Limb (tissue), 2 donors: Measurements from ENCODE around the gene EXOG.
A peak's percentile ranks its signal among the peaks of the same experiment; 100 is the strongest.

ENCODE experiments used
- DNase-seq, 2 donors: peaks; one replicate each; pipeline ENCODE4 v3.0.0-alpha.2; 2016; ENCODE audit errors: extremely low spot score in 2 of 2

The EXOG gene

DNA sequence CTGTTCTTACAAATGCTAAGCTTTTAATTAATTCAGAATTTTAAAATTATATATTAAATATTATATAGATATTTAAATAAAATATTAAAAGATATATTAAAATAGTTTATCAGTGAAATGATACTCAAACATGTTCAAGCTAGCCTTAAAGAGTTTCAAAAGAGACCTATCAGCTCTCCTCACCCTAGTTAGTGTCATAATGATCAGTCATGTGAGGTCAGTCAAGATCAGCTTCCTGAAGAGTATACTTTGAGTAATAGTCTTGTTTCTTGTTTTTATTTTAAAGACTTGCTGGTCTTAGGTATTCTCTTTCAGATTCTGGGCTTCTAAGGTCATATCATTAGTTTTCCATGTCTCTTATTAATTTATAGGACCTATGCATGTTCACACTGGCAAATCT is 14.5 kb downstream of the EXOG start:
- no peak for DNase-seq

DNA sequence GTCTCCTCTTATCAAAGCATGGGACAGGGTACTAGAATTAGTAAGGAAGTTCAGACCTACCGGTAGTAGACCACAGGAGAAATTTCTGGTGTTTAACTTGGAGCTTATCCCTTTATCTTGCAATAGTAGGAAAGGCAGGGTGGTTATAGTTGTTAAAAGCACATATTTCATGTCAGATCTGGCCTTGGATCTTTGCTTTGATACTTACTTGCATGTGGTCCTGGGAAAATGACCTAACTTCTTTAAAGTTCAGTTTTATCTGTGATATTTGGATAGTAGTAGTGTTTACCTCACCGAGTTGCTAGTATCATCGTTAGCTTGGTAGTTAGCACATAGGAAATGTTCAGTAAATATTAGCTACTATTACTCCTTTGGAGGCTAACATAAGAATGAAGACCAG is 15.4 kb downstream of the EXOG start:
- no peak for DNase-seq

DNA sequence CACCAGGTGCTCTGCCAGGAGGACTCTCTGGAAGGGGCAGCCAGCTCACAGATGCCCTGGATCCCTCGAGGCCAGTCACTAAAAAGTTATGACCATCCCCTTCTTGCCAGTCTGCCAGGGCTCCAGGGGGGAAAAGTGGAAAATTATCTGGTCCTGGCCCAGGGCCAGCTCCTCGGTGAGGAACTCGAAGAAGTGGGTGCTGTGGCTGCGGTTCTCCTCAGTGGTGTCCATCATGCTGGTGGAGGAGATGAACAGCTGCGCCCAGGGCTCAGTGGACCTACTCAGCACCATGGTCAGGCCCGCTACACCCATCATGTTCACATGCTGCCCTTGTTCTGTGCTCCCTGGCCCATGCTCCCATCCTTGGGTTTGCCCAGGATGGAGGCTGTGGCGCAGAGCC is 19.2 kb downstream of the EXOG start:
- DNase-seq: no peak

DNA sequence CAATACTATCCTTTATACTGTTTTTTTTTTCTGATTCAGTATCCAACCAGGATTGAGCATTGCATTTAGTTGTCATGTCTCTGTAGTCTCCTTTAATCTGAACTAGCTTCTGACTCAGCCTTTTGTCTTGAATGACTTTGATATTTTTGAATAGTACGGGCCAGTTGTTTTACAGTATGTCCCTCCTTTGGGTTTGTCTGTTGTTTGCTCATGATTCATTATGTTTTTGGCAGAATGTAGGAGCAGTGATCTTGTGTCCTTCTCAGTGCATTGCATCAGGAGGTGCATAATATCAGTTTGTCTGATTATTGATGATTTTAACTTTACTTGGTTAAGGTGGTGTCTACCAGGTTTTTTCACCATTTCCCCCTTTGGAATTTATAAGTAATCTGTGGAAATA is 20.5 kb downstream of the EXOG start:
- no peak for DNase-seq

DNA sequence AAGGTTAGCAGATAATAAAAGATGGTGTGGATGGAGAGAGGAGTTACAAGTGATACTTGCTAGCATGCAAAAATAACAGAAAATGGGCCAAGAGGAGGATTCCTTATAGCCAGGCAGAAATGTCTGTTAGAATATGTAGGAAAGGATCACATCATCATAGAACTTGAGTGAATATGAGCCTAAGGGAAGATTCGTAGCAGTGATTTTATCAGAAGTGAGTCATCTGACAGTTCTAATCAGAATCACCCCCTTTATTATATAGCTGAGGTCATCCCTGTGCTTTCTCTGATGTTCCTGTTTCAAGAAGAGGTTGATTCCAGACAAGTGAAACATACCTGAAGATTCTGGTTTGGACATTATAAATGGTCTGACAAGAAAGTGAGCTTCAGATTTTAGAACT is 22.9 kb downstream of the EXOG start:
- DNase-seq: no peak

DNA sequence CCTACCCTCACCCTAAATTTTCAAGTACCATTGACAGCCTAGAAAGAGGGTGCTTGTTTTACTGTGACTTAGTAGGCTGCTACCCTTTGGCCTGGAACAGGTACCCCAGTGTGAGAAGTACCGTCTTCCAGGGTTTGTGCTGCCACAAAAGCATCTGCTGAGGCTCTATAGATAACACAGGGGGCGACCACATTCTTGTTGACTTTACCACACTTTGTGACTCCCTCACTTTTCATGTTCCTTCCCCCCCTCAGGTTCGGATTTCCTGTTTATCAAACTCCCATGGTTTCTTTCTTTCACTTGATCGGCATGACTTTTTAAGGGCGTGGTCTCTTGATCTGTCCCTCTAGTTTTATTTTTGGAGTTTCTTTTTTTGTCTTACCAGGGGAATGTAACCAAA is 23.5 kb downstream of the EXOG start:
- no peak for DNase-seq

DNA sequence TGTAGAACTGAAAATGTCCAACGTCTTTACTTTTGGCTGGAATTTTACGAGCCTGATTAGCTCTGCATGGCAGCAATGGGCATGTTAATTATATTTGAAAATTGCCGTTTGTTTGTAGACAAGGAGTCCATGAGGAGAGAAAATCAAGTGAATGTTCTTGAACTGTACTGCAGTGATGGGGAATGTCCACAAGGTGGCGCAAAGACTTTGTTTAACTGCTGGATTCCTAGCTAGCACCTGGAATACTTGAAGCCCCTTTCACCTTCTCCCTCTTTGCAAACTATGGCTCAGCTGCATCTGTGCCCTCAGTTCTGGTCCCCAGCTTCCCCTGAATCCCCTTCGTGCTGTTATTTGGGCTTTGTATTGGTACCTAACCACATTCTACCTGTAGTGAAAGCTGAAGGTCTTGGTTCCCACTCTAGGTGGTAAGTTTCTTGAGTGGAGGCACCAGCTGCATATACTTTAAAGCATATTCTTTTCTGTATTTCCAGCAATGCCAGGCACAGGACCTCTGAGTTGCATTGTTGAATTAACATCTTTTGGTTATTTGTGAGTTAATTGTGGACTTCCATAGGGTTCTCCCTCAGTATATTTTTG is 25.3 kb downstream of the EXOG start:
- peak; percentile 72 to 77 for DNase-seq

DNA sequence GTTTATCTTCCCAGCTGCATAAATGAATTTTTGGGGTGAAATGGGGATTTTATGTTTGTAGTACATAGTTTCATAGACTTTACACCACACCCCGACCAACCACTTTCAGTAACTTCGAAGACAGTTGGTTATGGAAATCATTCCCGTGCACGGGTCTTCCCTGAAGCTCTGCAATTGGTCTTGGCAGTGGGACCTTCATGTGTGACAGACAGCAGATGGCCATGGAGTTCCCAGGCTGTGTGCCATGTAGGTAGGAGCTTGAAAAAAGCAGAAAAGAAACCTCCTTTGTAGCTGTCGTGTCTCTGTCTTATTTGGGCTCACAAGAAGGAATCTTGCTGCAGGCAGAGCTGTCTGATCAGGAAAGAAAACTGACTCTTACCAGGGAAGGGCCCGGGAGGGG is 25.9 kb downstream of the EXOG start:
- DNase-seq: no peak

DNA sequence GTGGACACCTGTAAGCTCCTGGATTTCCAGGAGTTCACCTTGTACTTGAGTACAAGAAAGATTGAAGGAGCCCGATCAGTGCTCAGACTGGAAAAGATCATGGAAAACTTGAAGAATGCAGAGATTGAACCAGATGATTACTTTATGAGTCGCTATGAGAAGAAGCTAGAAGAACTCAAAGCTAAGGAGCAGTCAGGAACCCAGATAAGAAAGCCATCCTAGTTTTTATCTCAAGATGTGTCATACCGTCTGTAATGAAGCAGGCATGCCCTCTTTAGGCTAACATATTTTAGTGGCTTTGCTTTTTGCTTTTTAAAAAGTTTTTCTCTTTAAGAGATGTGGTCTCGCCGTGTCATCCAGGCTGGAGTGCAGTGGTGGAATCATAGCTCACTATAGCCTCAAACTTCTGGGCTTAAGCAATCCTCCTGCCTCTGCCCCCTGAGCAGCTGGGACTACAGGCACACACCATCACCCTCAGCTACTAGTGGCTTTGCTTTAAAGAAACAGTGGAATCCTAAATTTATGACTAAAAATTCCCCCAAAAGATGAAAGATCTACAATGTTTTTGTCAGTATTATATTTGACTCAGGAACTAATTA is 28.1 kb downstream of the EXOG start:
- DNase-seq: no peak

DNA sequence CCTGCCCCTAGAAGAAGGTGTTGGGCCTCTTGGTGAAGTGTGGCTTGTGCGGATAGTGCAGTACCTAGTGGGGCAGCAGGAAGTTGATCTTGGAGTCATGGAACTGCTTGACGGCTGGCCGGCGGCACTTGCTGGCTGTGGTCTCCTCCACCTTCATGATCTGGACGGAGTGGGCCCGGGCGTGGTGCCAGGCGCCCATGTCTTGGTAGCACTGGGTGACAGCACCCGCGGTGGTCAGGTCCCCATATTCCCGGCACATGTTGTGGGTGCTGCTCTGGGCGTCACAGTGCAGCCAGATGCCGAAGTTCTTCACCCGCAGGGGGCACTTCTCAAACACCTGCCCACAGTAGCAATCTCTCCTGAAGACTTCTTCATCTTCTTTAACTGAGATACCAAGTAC is 30.7 kb downstream of the EXOG start:
- no peak for DNase-seq

DNA sequence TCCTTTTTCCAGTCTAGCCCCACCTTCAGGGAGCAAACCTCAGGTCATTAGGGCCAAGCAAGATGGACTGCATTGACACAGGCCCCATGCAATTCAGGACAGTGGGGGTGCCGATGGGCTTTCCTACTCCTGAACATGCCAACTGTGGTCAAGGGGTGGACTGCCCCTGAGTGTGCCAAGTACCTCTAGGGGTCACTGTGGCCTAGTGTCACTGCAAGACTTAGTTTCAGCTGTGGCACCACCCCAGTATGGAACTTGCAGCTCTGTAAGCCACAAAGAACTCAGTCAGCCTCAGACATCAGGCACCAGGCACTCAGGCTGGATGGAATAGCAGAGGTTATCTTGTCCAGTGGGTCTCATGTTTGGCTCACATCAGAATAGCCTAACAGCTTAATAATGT is 32.3 kb downstream of the EXOG start:
- no peak for DNase-seq

DNA sequence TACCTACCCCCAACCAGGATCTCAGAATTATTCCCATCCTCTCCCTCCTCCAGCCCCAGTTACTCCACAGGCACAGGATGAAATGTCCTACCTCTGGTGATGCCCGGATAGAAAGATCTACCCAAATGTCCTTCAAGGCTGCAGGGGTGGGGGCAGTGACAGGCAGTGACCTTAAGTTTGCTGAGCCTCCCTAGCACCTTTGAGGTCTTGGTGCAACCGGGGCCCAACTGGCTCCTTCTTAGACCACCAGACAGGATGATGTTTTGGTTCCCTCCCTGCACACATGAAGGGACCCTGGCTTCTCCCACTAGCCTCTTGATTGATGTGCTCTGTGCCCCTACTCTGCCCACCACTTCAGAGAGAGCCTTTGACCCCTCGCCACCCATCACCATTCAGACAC is 36.4 kb downstream of the EXOG start:
- no peak for DNase-seq

DNA sequence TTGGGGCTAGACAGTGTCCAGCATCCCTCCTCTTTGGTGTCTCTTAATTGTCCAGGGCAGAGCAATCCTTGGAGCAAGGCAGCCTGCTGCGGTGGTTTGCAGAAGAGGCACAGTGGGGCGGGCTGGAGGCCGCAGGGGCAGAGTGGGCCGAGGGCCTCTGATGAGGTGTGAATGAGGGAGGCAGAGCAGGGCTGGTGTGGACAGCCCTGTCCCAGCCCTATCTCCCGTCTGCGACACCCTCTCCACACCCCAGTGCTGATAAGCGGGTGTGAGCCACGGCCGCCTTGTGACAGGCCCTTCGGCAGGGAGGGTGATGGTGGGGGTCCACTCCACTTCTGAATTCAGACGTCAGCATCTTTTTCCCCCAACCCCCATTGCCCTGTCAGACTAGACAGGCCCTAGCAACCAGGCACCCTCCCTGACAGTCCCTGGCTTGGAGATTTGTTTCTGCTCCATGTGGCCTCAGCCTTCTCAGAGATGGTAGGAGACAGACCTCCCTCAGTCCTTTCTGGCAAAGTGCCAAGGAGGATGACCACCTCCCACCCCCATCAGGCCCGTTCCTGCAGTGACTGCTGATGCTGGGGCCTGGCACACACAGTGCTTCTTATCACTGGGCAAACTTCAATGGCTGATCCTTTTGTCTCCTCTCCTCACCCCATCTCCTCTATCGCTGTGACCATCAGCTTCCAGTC is 37.3 kb downstream of the EXOG start:
- DNase-seq: no peak

DNA sequence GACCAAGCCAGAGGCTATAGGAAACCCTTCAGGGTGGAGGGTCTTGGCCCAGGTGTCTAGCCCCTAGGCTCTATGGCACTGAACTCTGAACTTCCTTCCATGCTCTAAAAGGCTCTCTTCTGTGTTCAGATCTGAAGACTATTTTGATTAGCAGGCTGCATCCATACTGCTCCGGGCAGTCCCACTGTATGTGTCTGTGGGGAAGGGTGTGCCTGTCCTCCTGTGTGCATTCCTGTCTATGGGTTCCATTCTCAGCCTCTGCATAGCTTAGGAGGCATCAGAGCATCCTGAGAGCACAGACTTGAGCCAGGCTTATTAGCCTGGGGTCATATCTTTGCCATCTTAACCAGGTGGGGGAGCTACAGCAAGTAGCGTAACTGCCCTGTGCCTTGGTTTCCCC is 38.0 kb downstream of the EXOG start:
- DNase-seq: no peak

DNA sequence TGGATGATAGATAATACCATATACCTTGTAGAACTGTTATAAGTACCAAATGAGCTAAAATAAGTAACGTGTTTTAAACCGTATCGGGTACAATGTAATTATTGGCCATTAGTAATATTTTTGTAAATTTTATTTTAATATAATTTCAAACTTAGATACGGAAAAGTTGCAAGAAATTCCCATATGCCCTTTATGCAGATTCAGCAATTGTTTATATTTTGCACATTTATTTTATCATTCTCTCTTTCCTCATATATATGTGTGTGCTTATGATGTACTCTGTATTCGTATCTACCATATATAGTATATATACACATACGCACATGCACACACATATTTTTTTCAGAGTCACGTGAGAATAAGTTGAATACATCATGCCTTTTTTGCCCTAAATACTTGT is 38.5 kb downstream of the EXOG start:
- no peak for DNase-seq

DNA sequence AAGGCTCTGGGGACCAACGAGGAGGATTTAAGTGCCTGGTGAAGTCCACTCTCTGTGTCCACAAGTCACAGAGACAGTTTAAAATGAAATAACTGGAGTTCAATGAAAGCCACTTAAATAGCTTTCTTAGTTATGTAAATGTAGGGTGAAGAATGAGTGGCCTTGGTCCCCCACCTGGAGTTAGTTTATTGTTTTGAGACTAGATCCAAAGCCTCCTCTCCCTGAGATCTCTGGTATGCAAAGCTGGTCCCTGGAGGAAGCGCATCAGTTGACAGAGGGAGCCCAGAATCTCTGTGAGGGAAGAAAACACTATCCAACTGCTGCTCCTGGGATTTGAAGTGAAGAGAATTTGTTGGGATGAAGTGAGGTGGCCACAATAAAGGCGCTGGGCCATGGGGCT is 40.5 kb downstream of the EXOG start:
- no peak for DNase-seq

DNA sequence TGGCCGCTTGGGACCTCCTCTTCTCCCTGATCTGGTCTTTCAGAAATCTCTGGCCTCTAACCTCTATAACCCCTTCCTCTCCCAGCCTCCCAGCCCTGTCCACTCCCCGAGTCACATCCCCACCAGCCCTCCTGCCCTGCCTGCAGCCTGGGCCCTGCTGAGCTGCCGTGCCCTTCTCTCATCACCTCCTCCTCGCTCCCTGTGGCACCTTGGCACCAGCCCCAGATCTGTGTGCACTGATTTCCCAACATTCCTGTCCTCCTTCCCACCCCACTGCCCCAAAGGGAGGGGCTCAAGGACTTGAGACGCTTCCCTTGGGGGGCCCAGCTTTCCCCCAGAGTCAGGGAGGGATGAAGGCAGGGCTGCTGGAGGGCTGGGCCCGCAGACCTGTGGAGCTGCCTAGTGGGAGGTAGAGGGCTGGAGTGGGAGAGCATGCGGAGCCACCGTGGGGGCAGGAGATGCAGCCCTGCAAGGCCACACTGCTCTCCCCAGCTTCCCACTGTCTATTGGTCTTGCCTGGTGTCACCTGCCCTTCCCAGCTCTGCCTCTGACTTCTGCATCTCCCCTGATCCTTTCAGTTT is 42.7 kb downstream of the EXOG start:
- DNase-seq: no peak

DNA sequence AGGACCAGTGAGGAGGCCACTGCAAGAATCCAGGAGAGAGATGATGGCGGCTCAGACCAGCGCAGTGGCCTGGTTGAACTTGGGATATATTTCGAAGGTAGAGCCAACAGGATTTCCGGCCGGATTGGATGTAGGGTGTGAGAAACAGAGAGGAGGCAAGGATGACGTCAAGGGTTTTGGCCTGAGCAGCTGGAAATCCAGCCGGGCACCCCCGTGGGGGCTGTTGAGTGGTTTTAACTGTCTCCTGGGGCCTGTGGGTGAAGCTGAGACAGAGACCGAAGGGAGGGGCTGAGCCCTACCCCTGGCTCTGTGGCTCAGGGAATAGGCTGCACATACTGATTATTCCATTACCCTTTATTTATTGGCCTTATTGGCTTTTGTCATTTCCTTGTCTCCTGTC is 45.7 kb downstream of the EXOG start:
- DNase-seq: peak in 1 of 2 donors; percentile 33

DNA sequence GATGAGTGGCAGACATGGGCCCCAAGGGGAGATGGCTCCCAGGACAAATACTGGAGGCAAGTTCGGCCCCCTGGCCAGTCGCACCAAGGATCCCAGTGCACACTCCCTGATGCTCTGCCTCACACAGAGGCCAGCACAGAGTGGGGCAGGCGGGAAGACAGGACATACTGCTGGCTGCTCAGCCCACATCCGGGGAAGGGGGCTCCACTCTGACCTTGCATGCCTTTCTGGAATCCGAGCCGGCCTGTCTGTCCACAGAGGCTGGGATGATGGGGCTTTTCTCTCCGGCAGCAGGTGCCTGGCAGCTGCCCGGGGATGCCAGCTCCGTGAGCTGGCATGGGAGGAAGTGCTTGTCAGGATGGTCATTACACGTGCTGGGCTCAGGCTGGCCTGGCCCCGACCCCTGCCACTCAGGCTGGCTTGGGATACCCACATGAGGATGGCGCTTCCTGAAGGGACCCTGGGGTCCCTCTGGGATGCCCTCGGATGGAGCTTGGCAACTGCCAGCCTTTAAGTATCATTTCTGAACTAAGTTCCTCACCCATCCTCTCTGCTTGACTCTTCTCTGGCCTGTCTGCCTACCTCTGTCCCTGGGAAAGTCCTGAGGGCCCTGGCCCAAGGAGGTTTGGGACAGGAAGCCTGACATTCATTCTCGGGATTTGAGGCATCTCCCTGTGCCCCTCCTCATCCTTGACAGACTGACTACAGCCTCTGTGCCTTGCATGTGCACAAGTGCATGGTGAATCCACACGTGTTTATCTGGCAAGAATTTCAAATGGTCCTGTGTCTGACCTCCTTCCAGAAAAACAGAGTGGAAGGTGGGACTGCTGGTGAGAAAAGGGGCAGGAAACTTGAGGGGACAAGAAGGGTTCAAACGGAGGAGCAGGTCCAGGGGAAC is 46.5 kb downstream of the EXOG start:
- peak in 1 of 2 donors; percentile 31 for DNase-seq

DNA sequence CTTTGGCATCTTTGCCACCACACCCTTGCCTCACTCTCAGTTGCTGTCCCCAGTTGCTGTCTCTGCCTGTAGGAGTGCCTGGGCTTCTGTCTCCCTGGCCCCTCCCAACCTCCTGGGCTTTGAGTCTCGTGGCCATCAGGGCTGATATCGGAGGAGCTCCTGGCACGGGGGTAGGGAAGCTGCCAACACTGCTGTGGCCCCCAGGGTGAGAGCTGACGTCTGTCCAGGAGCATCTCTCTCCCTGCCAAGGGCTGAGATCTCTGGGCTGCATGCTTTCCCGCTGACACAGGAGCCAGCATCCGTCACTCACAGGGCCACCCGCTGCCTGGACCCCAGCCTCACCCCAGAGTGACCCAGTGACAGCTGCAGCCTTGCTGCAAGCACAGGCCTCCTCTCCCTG is 47.4 kb downstream of the EXOG start:
- DNase-seq: peak in 1 of 2 donors; percentile 30

DNA sequence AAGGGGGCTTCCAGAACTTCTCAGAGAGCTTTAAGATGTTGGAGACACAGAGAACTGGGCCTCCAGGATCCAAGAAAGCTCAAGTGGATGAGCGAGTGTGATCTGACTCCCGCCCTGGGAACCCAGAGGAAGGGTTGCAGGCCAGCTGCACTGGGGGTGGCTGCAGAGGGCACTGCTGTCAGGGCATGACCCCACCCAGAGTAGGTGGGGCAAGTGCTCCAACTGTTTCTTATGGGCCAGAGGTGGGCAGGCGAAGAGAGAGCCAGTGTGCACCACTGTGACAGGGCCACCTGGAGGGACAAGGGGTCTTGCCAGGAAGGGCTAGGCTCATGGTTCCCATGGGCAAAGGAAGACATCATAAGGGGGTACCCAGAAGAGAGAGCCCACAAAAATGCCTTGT is 48.8 kb downstream of the EXOG start:
- peak in 1 of 2 donors; percentile 10 for DNase-seq

DNA sequence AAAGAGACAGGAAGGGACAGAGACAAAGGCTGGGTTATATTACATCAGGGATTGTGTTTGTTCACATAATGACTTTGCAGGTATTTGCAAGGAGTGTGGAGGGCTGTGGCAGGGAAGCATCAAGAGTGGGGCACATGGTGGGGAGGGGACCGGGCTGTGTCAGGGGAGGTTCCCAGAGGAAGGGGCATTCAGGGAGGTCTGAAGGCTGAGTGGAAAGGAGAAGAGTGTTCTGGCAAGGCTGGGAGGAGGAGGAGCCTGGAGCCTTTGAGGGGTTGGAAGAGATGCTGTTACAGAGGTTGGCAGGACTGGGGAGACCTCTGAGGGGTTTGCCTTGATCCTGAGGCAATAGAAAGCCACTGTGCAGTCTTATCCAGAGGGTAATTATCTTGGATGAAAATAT is 49.4 kb downstream of the EXOG start:
- peak in 1 of 2 donors; percentile 10 for DNase-seq
